ENCODE results near the gene NNT. TPM values are rescaled to one million over a fixed set of nuclear protein-coding genes. Genes with fewer than 3 reads are reported as not detected.

NNT gene
- total and polyA plus RNA-seq, 2 of the 8 experiments (the other 6 are each of a cell fraction or from before 2014, with no cell fraction given) = 11.0 to 22.2 TPM

DNA sequence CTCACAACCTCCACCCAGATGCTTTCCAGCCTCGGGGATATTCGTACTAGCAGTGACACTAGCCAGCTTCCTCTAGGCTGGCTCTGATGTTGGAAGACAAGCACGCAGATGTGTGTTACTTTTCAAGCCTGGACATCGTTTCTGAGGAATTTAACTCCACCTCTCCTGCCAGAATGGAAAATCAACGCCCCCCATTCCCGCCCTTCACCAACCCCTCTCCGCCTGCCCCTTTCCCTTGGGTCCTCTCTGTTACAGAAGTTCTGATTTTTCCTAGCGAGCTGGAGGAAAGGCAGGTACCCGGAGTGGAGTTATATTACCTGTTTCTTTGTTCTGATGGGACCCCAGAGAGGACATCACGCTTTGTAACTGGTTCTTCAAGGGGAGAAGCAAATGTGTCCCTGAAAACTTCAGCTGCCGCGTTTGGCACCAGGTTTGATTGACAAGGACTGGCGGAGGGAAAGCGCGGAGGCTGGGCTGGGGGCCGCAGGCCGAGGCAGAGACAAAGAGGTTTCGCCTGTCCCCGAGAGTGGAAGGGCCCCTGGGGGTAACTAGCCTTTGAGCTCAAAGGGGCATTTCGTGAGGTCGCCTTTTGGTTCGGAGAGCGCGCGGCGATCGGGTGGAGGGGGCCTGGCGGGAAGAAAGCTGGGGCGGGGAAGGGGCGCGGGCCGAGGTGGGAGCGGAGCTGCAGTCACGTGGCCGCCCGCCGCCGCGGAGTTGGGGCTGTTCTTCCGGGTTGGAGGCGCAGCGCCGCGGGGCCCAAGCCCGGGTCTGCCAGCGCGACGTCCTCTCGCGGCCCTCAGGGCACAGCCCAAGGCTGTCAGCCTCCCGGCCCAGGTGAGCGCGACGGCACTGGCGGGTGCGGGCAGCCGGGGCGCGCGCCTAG lies at the start of gene NNT (continued):
- TF ChIP-seq YY1 (IDR thresholded peaks at IDR 0.05; ENCODE audit: low read depth, low read length) (no peak), GABPA (IDR thresholded peaks at IDR 0.05; ENCODE audit: borderline replicate concordance, insufficient read depth, low read length) (no peak), KDM5A (IDR thresholded peaks at IDR 0.05; ENCODE audit: low read length) (no peak), POU5F1 (IDR thresholded peaks at IDR 0.05; ENCODE audit: low read depth, low read length) (no peak), MAFK (IDR thresholded peaks at IDR 0.05; ENCODE audit: low read depth, low read length) (no peak), BRCA1 (IDR thresholded peaks at IDR 0.05; ENCODE audit: low read depth, low read length) (no peak), KDM4A (IDR thresholded peaks at IDR 0.05; ENCODE audit: low read depth, low read length, severe bottlenecking) (peak; percentile 70), BACH1 (IDR thresholded peaks at IDR 0.05; ENCODE audit: low read length) (no peak), HDAC2 (IDR thresholded peaks at IDR 0.05; ENCODE audit: borderline replicate concordance in 1 of 2, low read depth in 2 of 2, low read length in 2 of 2) (peak in 1 of 2 experiments; percentile 28; a peak in 1 of 4 replicates), TAF1 (IDR thresholded peaks at IDR 0.05; ENCODE audit: low read depth, low read length) (peak; percentile 41; the same call in 1 of the 2 replicates), POLR2A (IDR thresholded peaks at IDR 0.05; ENCODE audit: control extremely low read depth in 1 of 2, low read depth in 2 of 2, low read length in 2 of 2) (peak in 1 of 2 experiments; percentile 41; a peak in 2 of 3 replicates), RNF2 (IDR thresholded peaks at IDR 0.05; ENCODE audit: borderline replicate concordance, low read depth, low read length, missing control alignments, poor library complexity, severe bottlenecking) (peak; percentile 24), GTF2F1 (IDR thresholded peaks at IDR 0.05; ENCODE audit: borderline replicate concordance, low read depth, low read length) (no peak), CHD1 (IDR thresholded peaks at IDR 0.05; ENCODE audit: low read depth, low read length) (no peak), SAP30 (IDR thresholded peaks at IDR 0.05; ENCODE audit: insufficient read depth, insufficient replicate concordance, low read length) (peak; percentile 75), PHF8 (conservative IDR thresholded peaks at IDR 0.05; ENCODE audit: low read depth, low read length) (peak; percentile 51; the same call in 1 of the 2 replicates), TCF12 (IDR thresholded peaks at IDR 0.05; ENCODE audit: low read depth, low read length) (no peak), RBBP5 (IDR thresholded peaks at IDR 0.05; ENCODE audit: borderline replicate concordance, low read depth, low read length) (peak; percentile 74)
- TF ChIP-seq, protein P1, sequence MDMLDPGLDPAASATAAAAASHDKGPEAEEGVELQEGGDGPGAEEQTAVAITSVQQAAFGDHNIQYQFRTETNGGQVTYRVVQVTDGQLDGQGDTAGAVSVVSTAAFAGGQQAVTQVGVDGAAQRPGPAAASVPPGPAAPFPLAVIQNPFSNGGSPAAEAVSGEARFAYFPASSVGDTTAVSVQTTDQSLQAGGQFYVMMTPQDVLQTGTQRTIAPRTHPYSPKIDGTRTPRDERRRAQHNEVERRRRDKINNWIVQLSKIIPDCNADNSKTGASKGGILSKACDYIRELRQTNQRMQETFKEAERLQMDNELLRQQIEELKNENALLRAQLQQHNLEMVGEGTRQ (IDR thresholded peaks at IDR 0.05; ENCODE audit: low read length) = peak; percentile 80
